Ishikawa (cell line): ENCODE measurements around the gene DDX39A.

Source experiments
- CEBPB ChIP-seq: IDR thresholded peaks from 2 replicates; pipeline ENCODE4 v1.6.1; 2012
- CREB1 ChIP-seq: IDR thresholded peaks from 2 replicates; pipeline ENCODE4 v1.6.1; 2012; ENCODE audit warnings: low read depth
- EGR1 ChIP-seq: IDR thresholded peaks from 2 replicates; pipeline ENCODE4 v1.6.1; 2012
- EP300 ChIP-seq: IDR thresholded peaks from 2 replicates; pipeline ENCODE4 v1.6.1; 2012; ENCODE audit warnings: borderline replicate concordance
- FOXM1 ChIP-seq: IDR thresholded peaks from 2 replicates; pipeline ENCODE4 v1.6.1; 2012; ENCODE audit warnings: low read depth, borderline replicate concordance
- MAX ChIP-seq: IDR thresholded peaks from 2 replicates; pipeline ENCODE4 v1.6.1; 2012
- NFIC ChIP-seq: IDR thresholded peaks from 2 replicates; pipeline ENCODE4 v1.6.1; 2012
- RAD21 ChIP-seq: IDR thresholded peaks from 2 replicates; pipeline ENCODE4 v1.6.1; 2012; ENCODE audit warnings: low read depth
- REST ChIP-seq: IDR thresholded peaks from 2 replicates; pipeline ENCODE4 v1.6.1; 2012; ENCODE audit warnings: low read depth, mild to moderate bottlenecking
- TAF1 ChIP-seq: IDR thresholded peaks from 2 replicates; pipeline ENCODE4 v1.6.1; 2012; ENCODE audit warnings: low read depth, mild to moderate bottlenecking
- TCF12 ChIP-seq: IDR thresholded peaks from 2 replicates; pipeline ENCODE4 v1.6.1; 2012; ENCODE audit warnings: low read depth
- TEAD4 ChIP-seq: IDR thresholded peaks from 2 replicates; pipeline ENCODE4 v1.6.1; 2012
- USF1 ChIP-seq: IDR thresholded peaks from 2 replicates; pipeline ENCODE4 v1.6.1; 2012
- YY1 ChIP-seq: IDR thresholded peaks from 2 replicates; pipeline ENCODE4 v1.6.1; 2012; ENCODE audit warnings: low read depth
- ZBTB7A ChIP-seq: IDR thresholded peaks from 2 replicates; pipeline ENCODE4 v1.6.1; 2012; ENCODE audit warnings: low read depth

The DDX39A gene

GRCh38 chr19:14460935-14461334, 41.8 kb upstream of the DDX39A start:
- TF ChIP-seq RAD21 (no peak), FOXM1 (no peak), REST (no peak), CEBPB (no peak), ZBTB7A (no peak), NFIC (no peak), CREB1 (no peak), YY1 (no peak), USF1 (no peak), TCF12 (no peak), MAX (no peak), EGR1 (no peak), TEAD4 (no peak), EP300 (no peak), TAF1 (no peak)

- TF ChIP-seq CREB1: no peak
- TF ChIP-seq RAD21: no peak
- TF ChIP-seq YY1: no peak
- TF ChIP-seq NFIC: no peak
- TF ChIP-seq REST: no peak
Observed at GRCh38 chr19:14459703-14460102, 40.6 kb upstream of the DDX39A start.

- no peak for TF ChIP-seq ZBTB7A
- TF ChIP-seq EGR1: no peak
- TF ChIP-seq MAX: no peak
- TF ChIP-seq REST: no peak
- no peak for TF ChIP-seq CREB1
- no peak for TF ChIP-seq USF1
- no peak for TF ChIP-seq YY1
- TF ChIP-seq EP300: no peak
- TF ChIP-seq TAF1: no peak
- TF ChIP-seq TCF12: no peak
- TF ChIP-seq NFIC: no peak
- TF ChIP-seq CEBPB: no peak
- no peak for TF ChIP-seq FOXM1
Observed at GRCh38 chr19:14450876-14451275, 31.7 kb upstream of the DDX39A start.

- no peak for TF ChIP-seq TCF12
- TF ChIP-seq FOXM1: no peak
- no peak for TF ChIP-seq EP300
- TF ChIP-seq EGR1: no peak
- no peak for TF ChIP-seq TAF1
- no peak for TF ChIP-seq CEBPB
- TF ChIP-seq REST: no peak
- no peak for TF ChIP-seq TEAD4
- no peak for TF ChIP-seq RAD21
- TF ChIP-seq USF1: no peak
- TF ChIP-seq ZBTB7A: no peak
- no peak for TF ChIP-seq NFIC
- TF ChIP-seq CREB1: no peak
- no peak for TF ChIP-seq MAX
- TF ChIP-seq YY1: no peak
Observed at GRCh38 chr19:14450168-14450874, 31.2 kb upstream of the DDX39A start.
